ENCODE data around the gene MCF2L2. TPM values are rescaled to one million over a fixed set of nuclear protein-coding genes. Genes with fewer than 3 reads are reported as not detected.

The MCF2L2 gene
- total RNA-seq, 4 donors from 2014 or later, result 0.16 to 0.66 (median 0.26) TPM

DNA sequence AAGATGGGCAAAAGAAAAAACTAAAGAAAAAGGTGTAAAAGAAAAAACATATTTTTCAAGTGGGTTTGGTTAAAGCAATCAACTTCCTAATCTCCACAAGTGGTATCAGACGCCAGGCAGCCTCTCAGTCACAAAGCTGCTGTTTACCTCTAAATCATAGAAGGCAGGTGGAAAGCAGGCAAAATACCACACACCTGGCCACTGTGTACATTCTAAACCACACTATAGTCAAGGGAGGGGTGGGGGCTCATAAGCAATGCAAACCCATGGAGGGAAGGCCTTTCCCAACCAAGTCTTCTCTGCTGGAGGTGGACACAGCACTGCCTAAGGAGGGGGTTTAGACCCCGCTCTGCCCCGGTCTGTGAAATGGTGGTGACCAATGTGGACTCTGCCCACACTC, 50.4 kb downstream of the MCF2L2 start:
- TF ChIP-seq, protein P1, sequence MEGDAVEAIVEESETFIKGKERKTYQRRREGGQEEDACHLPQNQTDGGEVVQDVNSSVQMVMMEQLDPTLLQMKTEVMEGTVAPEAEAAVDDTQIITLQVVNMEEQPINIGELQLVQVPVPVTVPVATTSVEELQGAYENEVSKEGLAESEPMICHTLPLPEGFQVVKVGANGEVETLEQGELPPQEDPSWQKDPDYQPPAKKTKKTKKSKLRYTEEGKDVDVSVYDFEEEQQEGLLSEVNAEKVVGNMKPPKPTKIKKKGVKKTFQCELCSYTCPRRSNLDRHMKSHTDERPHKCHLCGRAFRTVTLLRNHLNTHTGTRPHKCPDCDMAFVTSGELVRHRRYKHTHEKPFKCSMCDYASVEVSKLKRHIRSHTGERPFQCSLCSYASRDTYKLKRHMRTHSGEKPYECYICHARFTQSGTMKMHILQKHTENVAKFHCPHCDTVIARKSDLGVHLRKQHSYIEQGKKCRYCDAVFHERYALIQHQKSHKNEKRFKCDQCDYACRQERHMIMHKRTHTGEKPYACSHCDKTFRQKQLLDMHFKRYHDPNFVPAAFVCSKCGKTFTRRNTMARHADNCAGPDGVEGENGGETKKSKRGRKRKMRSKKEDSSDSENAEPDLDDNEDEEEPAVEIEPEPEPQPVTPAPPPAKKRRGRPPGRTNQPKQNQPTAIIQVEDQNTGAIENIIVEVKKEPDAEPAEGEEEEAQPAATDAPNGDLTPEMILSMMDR (IDR thresholded peaks at IDR 0.05; ENCODE audit: low read depth), result no peak

DNA sequence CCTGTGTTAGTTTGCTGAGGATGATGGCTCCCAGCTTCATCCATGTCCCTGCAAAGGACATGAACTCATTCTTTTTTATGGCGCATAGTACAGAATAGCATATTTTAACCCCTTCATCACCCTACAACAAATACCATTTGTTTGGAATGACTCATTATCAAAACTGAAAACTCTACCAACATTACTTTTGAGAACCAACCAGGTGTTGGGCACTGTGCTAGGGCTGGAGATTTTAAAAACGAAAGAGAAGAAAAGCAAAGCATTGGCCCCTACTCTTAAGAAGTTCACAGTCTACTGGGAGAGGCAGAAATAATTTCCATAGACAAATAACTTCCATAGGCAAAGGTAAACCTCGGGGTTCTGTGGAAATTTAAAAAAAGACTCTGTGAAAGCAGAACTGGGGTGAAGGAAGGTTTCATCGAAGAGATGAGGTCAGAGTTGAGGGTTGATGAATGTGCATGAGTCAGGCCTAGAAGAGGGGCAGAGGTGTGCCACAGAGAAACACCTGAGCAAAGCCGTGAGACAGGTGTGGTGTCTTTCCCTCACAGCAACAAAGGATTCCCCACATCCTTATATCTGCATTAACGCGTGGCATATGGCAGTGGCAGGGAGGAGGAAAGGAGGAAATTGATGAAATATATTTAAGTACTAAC, 51.0 kb downstream of the MCF2L2 start:
- TF ChIP-seq, protein P1 (IDR thresholded peaks at IDR 0.05; ENCODE audit: low read depth), result no peak

DNA sequence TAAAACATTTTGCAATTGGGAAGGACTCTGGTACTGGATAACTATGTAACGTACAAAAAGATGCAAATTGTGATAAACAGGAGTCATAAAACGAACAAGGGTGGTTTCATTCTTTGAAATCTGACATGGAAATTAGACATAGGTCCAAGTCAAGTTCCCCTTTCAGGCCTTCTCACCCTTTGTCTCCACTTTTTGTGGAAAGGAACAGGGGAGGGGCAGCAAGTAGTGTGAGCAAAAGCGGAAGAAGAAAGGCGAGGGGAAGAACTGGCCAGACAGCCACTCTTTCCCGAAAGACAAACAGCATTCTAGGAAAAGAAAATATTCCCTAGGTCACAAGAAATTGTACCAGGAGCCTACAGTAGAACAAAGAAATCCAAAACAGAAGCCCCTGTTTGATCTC, 52.6 kb downstream of the MCF2L2 start:
- TF ChIP-seq, protein P1 (IDR thresholded peaks at IDR 0.05; ENCODE audit: low read depth), result no peak

DNA sequence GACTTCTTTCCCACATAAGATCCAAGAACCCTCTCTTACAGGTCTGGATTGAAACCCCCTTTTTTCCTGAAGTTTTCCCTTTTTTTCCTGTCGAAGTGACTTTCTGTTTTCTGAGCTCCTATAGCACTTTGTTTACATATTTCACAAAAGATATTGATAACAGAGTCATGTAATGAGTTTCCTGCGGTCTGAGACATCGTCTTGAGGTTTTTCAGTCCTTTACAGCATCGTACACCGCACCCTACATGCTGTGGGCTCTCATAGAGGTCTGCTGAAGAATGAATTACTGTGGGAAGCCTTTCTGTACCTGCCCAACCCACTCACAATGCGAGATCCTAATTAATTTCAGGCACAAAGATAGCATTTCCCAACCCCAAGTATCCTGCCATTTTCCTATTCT, 53.1 kb downstream of the MCF2L2 start:
- TF ChIP-seq, protein P1 (IDR thresholded peaks at IDR 0.05; ENCODE audit: low read depth), result no peak

DNA sequence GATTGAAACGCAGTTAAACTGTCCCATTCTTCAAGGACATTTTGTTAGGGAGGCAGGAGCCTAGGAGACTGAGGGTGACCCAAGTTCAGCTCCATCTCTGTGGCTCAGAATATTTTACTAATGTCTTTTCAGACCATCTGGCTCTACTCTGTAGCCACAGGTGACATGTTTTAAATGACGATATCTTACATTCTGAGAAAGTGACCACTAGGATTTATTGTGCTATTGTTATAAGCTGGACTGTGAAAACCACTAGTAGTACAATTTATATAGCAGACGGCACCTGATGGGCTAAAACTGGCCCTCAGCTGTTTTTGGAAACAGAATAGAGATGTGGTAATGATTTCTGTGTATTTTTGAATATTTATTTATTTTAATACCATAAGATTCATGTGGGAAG, 55.5 kb downstream of the MCF2L2 start:
- TF ChIP-seq, protein P1 (IDR thresholded peaks at IDR 0.05; ENCODE audit: low read depth), result no peak

DNA sequence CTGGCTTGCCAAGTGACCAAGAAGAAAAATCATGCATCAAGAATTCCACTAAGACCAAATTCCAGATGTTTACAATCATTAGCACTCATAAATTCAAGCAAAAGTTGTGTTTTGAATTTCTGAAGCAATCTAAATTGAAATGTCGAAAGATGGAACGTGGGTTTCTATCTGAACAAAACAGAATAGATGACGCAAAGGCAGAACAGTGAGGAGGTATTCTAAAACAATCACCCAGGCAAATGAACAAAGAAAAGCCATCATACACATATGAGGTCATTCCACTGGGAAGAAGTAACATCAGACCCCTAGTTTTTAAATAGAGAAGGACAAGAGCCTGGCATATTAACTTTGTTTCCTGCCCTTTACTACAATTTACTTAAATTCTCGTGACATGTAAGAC, 58.0 kb downstream of the MCF2L2 start:
- TF ChIP-seq, protein P1 (IDR thresholded peaks at IDR 0.05; ENCODE audit: low read depth), result no peak

DNA sequence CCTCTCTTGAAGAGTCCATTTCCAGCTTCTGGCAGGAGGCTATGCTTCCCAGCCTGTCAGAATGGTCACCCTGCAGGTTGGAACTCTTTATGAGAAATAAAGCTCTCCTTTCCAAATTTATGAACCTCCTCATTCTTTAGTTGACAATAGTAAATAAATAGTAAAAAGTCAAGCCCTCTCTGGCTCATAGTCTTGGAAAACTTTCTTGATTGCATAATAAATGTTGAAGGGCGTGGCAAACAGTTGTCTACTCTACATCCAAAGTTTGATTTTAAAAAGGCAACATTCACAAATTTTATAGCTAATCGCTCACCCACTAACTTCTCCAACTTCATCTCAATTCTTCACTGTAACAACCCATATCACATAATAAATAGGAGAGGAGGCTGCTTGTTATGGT, 58.8 kb downstream of the MCF2L2 start:
- TF ChIP-seq, protein P1 (IDR thresholded peaks at IDR 0.05; ENCODE audit: low read depth), result no peak
